ENCODE data around the gene LRMDA.

GRCh38 chr10:76337641-76338040 lies 906.2 kb downstream of the LRMDA start:
- TF ChIP-seq, protein P1, sequence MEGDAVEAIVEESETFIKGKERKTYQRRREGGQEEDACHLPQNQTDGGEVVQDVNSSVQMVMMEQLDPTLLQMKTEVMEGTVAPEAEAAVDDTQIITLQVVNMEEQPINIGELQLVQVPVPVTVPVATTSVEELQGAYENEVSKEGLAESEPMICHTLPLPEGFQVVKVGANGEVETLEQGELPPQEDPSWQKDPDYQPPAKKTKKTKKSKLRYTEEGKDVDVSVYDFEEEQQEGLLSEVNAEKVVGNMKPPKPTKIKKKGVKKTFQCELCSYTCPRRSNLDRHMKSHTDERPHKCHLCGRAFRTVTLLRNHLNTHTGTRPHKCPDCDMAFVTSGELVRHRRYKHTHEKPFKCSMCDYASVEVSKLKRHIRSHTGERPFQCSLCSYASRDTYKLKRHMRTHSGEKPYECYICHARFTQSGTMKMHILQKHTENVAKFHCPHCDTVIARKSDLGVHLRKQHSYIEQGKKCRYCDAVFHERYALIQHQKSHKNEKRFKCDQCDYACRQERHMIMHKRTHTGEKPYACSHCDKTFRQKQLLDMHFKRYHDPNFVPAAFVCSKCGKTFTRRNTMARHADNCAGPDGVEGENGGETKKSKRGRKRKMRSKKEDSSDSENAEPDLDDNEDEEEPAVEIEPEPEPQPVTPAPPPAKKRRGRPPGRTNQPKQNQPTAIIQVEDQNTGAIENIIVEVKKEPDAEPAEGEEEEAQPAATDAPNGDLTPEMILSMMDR (optimal IDR thresholded peaks at IDR 0.05 in 1 of 3, IDR thresholded peaks at IDR 0.05 in 1 of 3, conservative IDR thresholded peaks at IDR 0.05 in 1 of 3; ENCODE audit: extremely low read depth in 1 of 3, insufficient read depth in 2 of 3, low read length in 3 of 3), result no peak
- TF ChIP-seq EZH2 (IDR thresholded peaks at IDR 0.05; ENCODE audit: low read length), result no peak

Data from keratinocyte (primary cell).